GM21423 (cell line): Measurements from ENCODE around the gene PRSS38.

Experiments
- ATAC-seq: cut with Tn5 transposase; IDR thresholded peaks from one replicate; pipeline ENCODE4 v1.9.1; 2021; ENCODE audit warnings: mild to moderate bottlenecking, moderate library complexity; ENCODE audit not compliant: unreplicated experiment

PRSS38 gene

GRCh38 chr1:227792216-227793078 lies 23.0 kb upstream of the PRSS38 start:
- no peak for ATAC-seq

GRCh38 chr1:227793079-227793947 lies 22.2 kb upstream of the PRSS38 start:
- no peak for ATAC-seq

GRCh38 chr1:227793948-227794816 lies 21.3 kb upstream of the PRSS38 start:
- ATAC-seq = no peak

GRCh38 chr1:227794817-227795192 lies 20.7 kb upstream of the PRSS38 start:
- no peak for ATAC-seq

- no peak for ATAC-seq
Measured at GRCh38 chr1:227795732-227796131, 19.7 kb upstream of the PRSS38 start.

- no peak for ATAC-seq
Measured at GRCh38 chr1:227796359-227796915, 19.0 kb upstream of the PRSS38 start.

GRCh38 chr1:227797144-227797543 lies 18.3 kb upstream of the PRSS38 start:
- ATAC-seq = no peak

- ATAC-seq = no peak
Measured at GRCh38 chr1:227797625-227798024, 17.9 kb upstream of the PRSS38 start.

- no peak for ATAC-seq
Measured at GRCh38 chr1:227798078-227798802, 17.2 kb upstream of the PRSS38 start.

- ATAC-seq = no peak
Measured at GRCh38 chr1:227799756-227800155, 15.7 kb upstream of the PRSS38 start.

- ATAC-seq = no peak
Measured at GRCh38 chr1:227803933-227804332, 11.5 kb upstream of the PRSS38 start.

- no peak for ATAC-seq
Measured at GRCh38 chr1:227805606-227806197, 9.8 kb upstream of the PRSS38 start.

GRCh38 chr1:227808566-227808965 lies 6.9 kb upstream of the PRSS38 start:
- ATAC-seq = no peak

GRCh38 chr1:227809026-227809425 lies 6.4 kb upstream of the PRSS38 start:
- ATAC-seq = no peak

GRCh38 chr1:227813962-227814361 lies 1.5 kb upstream of the PRSS38 start:
- no peak for ATAC-seq

GRCh38 chr1:227816750-227817446 lies 1.4 kb downstream of the PRSS38 start:
- no peak for ATAC-seq

GRCh38 chr1:227823537-227823936 lies 8.1 kb downstream of the PRSS38 start:
- no peak for ATAC-seq

GRCh38 chr1:227824204-227824603 lies 8.7 kb downstream of the PRSS38 start:
- ATAC-seq = no peak

GRCh38 chr1:227828786-227829185 lies 13.3 kb downstream of the PRSS38 start:
- ATAC-seq = no peak
